GM18498 (cell line): ENCODE measurements around the gene DNAAF9.
"Not testable (repeated sequence)": the region's sequence is repeated elsewhere in the genome, so short reads cannot be mapped to it uniquely, and the experiment has no call there.

Source experiments
- ATAC-seq: cut with Tn5 transposase; IDR thresholded peaks from one replicate; pipeline ENCODE4 v1.9.1; 2021; ENCODE audit warnings: mild to moderate bottlenecking, moderate library complexity; ENCODE audit not compliant: unreplicated experiment

DNAAF9 gene

GRCh38 chr20:3407040-3407770, at the start of gene DNAAF9:
DNAAF9 (minus strand) TSS chr20:3407669; CDS start chr20:3407557, 112 bp downstream.
- peak; percentile 64 for ATAC-seq

GRCh38 chr20:3456648-3457047, 49.2 kb upstream of the DNAAF9 start:
- ATAC-seq = no peak

DNA sequence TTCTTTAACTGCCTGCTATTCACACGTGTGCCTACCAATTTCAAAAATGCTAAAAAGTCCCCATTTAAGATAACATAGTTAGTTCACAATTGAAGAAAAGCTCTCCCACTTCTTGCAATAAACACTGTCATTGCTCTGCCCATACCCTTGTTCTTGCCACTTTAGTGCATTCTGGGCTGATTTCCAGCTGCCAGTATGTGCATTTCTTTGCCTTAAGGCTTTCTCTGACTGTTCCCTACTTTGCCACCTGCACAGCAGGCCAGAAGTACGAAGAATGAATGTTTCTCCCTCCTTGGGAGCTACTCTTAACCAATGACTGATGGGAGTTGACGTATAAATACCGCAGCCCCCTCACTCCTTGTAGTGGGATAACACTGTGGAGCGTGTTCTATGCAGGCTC, 47.4 kb upstream of the DNAAF9 start:
- ATAC-seq = no peak

DNA sequence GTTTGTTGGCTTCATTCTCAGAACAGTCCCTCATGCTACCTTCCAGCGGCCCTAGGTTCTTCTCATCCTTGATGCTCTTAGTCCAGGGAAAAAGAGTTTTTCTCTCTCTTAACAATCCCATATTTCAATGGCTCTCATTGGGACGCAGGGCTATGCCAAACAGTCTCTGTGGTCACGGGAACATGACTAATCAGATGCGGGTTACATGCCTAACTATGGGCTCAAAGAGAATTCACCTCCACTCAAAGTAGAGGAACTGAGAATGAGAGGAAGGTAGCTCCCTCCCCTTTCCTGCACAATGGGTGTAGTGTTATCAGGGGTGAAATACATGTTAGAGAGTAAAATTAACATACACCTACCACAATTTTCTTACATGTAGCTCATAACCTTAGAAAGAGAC, 45.2 kb upstream of the DNAAF9 start:
- no peak for ATAC-seq

DNA sequence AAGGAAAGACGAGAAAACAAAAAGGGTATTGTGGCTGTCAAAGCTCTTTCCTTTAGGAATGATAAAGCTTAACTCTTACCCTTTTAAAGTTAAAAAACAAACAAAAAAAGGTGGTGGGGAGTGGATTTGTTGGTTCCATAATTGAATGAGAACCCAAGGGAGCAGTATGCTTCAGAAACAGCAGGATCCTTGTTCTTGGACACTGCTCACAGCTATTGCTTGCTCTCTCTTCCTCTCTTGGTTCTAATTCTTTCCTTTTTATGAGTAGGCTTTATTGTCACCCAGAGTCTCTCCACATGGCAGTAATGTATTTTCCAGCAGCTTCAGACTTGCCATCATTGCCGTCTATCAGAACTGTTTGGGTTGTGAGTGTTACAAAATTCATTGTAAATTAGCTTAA, 44.7 kb upstream of the DNAAF9 start:
- no peak for ATAC-seq

DNA sequence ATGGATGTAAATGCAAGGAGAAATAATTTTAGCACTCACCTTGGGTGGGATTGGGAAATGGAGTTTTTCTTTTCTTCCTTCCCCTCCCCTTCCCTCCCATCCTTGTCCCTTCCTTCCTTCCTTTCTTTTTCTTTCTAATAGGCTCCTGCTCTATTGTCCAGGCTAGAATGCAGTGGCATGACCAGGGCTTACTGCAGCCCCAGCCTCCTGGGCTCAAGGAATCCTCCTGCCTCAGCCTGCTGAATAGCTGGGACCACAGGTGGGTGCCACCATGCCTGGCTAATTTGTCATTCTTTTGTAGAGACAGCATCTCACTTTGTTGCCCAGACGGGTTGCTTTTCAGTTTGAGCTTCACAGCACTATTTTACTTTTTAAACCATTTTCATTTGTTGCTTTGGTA, 41.9 kb upstream of the DNAAF9 start:
- no peak for ATAC-seq

DNA sequence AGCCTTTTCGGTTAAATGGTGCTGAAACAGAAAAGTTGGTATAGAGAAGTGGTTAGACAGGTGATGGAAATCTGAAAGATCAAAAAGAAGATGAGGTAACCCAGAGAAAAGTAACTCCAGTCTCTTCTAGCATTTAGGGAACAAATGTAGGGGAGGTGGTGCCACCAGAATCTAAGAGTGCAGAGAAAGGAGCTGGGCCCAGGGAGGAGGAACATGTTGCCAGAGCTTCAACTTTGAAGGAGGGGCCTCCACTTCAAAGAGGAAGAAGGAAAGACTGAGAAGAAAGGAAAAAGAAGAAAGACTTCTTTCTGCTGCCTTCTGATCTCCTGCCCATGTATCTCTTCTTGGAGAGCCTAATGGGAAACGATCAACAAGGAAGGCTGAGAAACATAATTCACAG, 39.9 kb upstream of the DNAAF9 start:
- ATAC-seq = no peak

DNA sequence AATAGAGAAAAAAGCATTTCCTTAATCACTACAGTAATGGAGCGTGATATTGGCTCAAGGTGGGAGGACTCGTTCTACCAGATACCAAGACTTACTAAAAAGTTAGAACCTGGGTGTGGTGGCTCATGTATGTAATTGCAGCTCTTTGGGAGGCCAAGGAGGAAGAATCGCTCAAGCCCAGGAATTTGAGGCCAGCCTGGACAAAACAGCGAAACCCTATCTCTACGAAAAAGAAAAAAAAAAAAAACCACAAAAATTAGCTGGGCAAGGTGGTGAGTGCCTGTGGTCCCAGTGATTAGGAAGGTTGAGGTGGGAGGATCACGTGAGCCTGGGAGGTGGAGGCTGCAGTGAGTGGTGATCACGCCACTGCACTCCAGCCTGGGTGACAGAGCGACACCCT, 39.3 kb upstream of the DNAAF9 start:
- ATAC-seq = no peak

GRCh38 chr20:3436864-3437574, 29.6 kb upstream of the DNAAF9 start:
- ATAC-seq = no peak

- no peak for ATAC-seq
Measured at GRCh38 chr20:3434232-3434631, 26.8 kb upstream of the DNAAF9 start.

DNA sequence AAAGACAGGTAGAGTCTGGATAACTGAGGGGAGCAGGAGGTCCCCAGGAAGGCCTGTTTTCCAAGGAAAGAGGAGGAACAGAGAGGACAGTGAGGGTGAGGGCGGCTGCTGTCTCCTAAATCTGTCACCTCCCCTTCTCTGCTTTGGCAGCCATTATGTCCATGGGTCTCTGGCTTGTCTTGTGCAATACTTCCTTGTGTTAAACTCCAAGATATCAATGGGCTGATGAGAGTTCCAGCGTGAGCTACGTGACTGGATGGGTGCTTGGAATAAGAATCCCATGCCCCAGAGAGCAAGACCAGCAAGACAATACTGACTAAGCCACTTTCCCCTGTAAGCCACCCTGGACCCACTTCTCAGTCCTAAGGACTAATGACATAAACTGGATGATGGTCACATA, 26.3 kb upstream of the DNAAF9 start:
- ATAC-seq = no peak

DNA sequence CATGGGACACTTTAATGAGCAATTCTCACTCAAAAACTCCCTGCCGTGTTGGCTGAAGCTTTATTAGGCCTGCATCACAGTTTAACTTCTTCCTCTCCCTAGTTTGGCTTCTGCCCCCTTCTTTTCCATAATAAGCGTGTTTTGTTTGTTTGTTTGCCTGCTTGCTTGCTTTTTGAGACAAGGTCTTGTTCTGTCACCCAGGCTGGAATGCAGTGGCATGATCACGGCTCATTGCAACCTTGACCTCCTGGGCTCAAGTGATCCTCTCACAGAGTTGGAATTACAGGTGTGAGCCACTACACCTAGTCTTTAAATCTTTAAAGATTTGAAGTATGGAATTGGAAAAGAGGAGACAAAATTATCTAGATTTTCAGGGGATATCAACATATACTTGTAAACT, 25.4 kb upstream of the DNAAF9 start:
- no peak for ATAC-seq

GRCh38 chr20:3431109-3431508, 23.6 kb upstream of the DNAAF9 start:
- no peak for ATAC-seq

DNA sequence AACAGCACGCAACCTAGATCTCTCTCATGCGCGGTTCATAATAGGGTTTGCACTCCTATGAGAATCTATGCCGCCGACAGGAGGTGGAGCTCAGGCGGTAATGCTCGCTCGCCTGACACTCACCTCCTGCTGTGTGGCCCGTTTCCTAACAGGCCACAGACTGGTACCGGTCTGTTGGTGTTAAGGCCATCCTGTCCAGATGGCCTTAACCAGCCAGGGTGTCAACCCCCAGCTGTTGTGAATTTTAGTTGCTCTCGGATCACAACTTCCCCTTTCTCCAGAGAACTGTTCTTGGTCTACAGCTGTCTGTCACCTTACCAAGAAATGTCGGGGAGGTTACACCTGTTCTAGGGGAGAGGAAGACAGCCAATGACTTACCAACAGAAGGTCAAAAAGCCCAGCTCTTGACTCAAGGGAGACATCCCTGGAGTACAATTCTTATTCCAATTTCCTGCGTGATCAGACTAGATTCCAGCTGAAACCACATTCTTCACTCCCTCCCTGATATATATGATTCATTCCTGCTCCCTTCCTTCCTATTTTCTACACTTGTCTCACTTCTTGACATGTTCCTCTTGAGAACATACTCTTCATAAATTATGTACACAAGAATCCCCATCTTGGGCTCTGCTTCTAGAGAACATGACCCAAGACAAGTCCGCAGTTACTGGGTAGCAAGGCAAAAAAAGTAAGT, 23.1 kb upstream of the DNAAF9 start:
- ATAC-seq = peak; percentile 86

- ATAC-seq = not testable (repeated sequence)
Measured at GRCh38 chr20:3426766-3427165, 19.3 kb upstream of the DNAAF9 start.

GRCh38 chr20:3423126-3423525, 15.7 kb upstream of the DNAAF9 start:
- ATAC-seq = no peak

DNA sequence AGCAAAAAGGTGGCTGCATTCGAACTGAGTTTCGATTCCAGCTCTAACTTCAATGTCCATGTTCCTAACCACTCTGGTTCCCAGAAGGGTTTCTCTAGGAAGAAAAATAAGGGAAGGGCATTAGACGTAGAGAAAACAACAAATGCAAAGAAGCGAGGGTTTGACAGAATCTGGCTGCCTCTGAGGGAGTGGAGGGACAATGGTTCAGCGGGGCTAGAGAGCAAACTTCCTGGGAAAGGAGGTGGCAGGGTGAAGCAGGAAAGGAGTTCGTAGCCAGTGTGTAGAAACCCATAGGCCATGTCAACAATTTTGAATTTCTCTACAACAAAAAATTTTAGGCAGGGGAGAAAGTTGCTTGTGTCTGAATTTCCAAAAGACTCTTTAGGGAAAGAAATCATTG, 14.5 kb upstream of the DNAAF9 start:
- no peak for ATAC-seq

- ATAC-seq = peak; percentile 94
Measured at GRCh38 chr20:3420211-3420707, 12.8 kb upstream of the DNAAF9 start.

DNA sequence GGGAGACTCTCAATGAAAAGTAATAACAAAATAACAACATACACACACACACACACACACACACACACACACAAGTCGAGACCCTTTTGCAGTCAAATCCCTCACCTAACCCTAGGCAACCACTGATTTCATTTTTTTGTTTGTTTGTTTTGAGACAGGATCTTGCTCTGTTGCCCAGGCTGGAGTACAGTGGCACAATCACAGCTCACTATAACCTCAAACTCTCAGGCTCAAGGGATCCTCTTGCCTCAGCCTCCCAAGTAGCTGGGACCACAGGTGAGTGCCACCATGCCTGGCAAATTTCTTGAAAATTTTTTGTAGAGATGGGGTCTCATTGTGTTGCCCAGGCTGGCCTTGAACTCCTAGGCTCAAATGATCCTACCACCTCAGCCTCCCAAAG, 10.7 kb upstream of the DNAAF9 start:
- ATAC-seq = not testable (repeated sequence)

DNA sequence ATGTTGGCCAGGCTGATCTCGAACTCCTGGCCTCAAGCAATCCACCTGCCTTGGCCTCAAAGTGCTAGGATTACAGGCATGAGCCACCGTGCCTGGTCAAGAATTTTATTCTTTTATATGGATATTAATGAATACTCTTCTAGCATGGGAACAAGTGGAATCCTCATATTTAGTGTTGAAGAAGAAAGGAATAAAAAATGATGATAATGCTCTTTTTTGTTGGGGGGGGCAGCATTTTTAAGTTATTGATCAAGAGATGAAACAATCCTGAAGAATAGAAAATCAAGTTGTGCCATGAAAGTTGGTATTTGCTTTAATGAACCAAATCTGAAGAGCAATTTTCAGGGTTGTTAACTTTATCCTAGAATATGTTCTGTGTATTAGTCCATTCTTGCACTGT, 6.7 kb upstream of the DNAAF9 start:
- ATAC-seq = no peak

GRCh38 chr20:3413393-3413889, 6.0 kb upstream of the DNAAF9 start:
- no peak for ATAC-seq
